Measurements from ENCODE around the gene UBALD2.

Gene UBALD2

GRCh38 chr17:76281573-76282371 is 16.6 kb downstream of the UBALD2 start:
- H3K4me3 ChIP-seq (ENCODE audit: low read depth, low read length): no peak overlapping the region
- no peak for TF ChIP-seq CTCF (IDR thresholded peaks at IDR 0.05; ENCODE audit: control insufficient read depth, extremely low read depth, insufficient read depth)
- DNase-seq (ENCODE audit: low read depth): peak; percentile 86

GRCh38 chr17:76292567-76292966 is 27.4 kb downstream of the UBALD2 start:
- no peak overlapping the region for H3K4me3 ChIP-seq (ENCODE audit: low read depth, low read length)
- TF ChIP-seq CTCF (IDR thresholded peaks at IDR 0.05; ENCODE audit: control insufficient read depth, extremely low read depth, insufficient read depth): no peak
- no peak for DNase-seq (ENCODE audit: low read depth)

DNA sequence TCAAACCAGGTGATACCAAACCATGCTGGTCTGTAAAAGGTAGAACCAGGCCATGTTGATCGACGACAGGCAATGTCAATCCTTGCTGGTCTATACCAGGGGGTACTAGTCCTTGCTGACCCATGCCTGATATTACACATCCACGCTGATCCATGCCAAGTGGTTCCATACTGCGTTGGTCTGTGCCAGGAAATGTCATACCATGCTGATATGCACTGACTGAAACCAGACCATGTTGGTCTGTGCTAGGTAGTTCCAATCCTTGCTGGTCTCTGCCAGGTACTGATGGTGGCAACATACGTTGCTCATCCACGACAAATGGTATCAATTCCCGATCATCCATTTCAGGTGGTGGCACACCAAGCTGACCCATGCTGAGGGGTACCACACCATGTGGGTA is 28.0 kb downstream of the UBALD2 start:
- no peak for TF ChIP-seq CTCF (IDR thresholded peaks at IDR 0.05; ENCODE audit: control insufficient read depth, extremely low read depth, insufficient read depth)
- H3K4me3 ChIP-seq (ENCODE audit: low read depth, low read length): no peak overlapping the region
- no peak for DNase-seq (ENCODE audit: low read depth)

GRCh38 chr17:76296186-76296585 is 31.0 kb downstream of the UBALD2 start:
- no peak for TF ChIP-seq CTCF (IDR thresholded peaks at IDR 0.05; ENCODE audit: control insufficient read depth, extremely low read depth, insufficient read depth)
- no peak overlapping the region for H3K4me3 ChIP-seq (ENCODE audit: low read depth, low read length)

GRCh38 chr17:76296889-76297288 is 31.7 kb downstream of the UBALD2 start:
- no peak for DNase-seq (ENCODE audit: low read depth)
- no peak overlapping the region for H3K4me3 ChIP-seq (ENCODE audit: low read depth, low read length)
- TF ChIP-seq CTCF (IDR thresholded peaks at IDR 0.05; ENCODE audit: control insufficient read depth, extremely low read depth, insufficient read depth): no peak

More at GRCh38 chr17:76296186-76296585, 31.0 kb downstream of the UBALD2 start:
- no peak for DNase-seq (ENCODE audit: low read depth)

- no peak overlapping the region for H3K4me3 ChIP-seq (ENCODE audit: low read depth, low read length)
- no peak for TF ChIP-seq CTCF (IDR thresholded peaks at IDR 0.05; ENCODE audit: control insufficient read depth, extremely low read depth, insufficient read depth)
- DNase-seq (ENCODE audit: low read depth): no peak
Measured at GRCh38 chr17:76297436-76297835, 32.3 kb downstream of the UBALD2 start.

Data from LNCaP clone FGC (cell line).